H1 (cell line): Measurements from ENCODE around the gene NKAIN2. TPM values are rescaled to one million over a fixed set of nuclear protein-coding genes. Genes with fewer than 3 reads are reported as not detected.

Experiments used
- CTCF ChIA-PET: fragments of 300-600 bp; sonication (Branson Sonifier 250); formaldehyde crosslinking; loops from one replicate; lab custom pipeline; 2021; ENCODE audit not compliant: partially characterized antibody; lab: Charles Lee
- POLR2A ChIA-PET: fragments of 300-600 bp; sonication (Branson Sonifier 250); formaldehyde crosslinking; loops from one replicate; lab custom pipeline; 2021; ENCODE audit warnings: inconsistent platforms; ENCODE audit not compliant: partially characterized antibody; lab: Charles Lee
- DNase-seq, 2 experiments: peaks; one replicate each; pipeline versions ENCODE4 v3.0.0 to v3.0.0-alpha.2; 2010 to 2022; ENCODE audit warnings: low spot score in 2 of 2, low read depth in 1 of 2, mixed read lengths in 1 of 2
- FAIRE-seq: peaks from 2 replicates; lab custom pipeline; 2011; peaks lifted over from hg19 to GRCh38; lab: Jason Lieb, UNC
- H2AFZ ChIP-seq: 2 replicates; pipeline ENCODE4 v1.8.1; 2012; ENCODE audit warnings: low read length, inconsistent platforms
- H2AK5ac ChIP-seq: 2 replicates; pipeline ENCODE4 v1.6.1; 2013; ENCODE audit warnings: low read depth, low read length
- H2BK120ac ChIP-seq: replicated peaks from 2 replicates; pipeline ENCODE3; 2013; ENCODE audit warnings: low read depth, low read length, inconsistent platforms
- H2BK12ac ChIP-seq: 2 replicates; pipeline ENCODE4 v1.6.1; 2013; ENCODE audit warnings: low read depth, low read length
- H2BK15ac ChIP-seq: 2 replicates; pipeline ENCODE4 v1.6.1; 2013; ENCODE audit warnings: low read length
- H2BK20ac ChIP-seq: 2 replicates; pipeline ENCODE4 v1.6.1; 2013; ENCODE audit warnings: low read length
- H2BK5ac ChIP-seq: 2 replicates; pipeline ENCODE4 v1.6.1; 2013; ENCODE audit warnings: low read depth, low read length
- H3K14ac ChIP-seq: 2 replicates; pipeline ENCODE4 v1.6.1; 2013; ENCODE audit warnings: inconsistent platforms; ENCODE audit not compliant: insufficient read length
- H3K18ac ChIP-seq: 2 replicates; pipeline ENCODE4 v1.6.1; 2013; ENCODE audit warnings: low read length; ENCODE audit errors: extremely low read depth
- H3K23ac ChIP-seq: 2 replicates; pipeline ENCODE4 v1.6.1; 2013; ENCODE audit warnings: inconsistent platforms; ENCODE audit not compliant: insufficient read length
- H3K23me2 ChIP-seq: 2 replicates; pipeline ENCODE4 v1.6.1; 2013; ENCODE audit warnings: low read depth, low read length
- H3K27ac ChIP-seq: 2 replicates; pipeline ENCODE4 v1.6.1; 2011; ENCODE audit warnings: low read depth, low read length, inconsistent platforms
- H3K27me3 ChIP-seq, 4 experiments: replicated peaks in 1 of 4; 1 replicate in 1 of 4; 2 replicates in 3 of 4; pipeline versions ENCODE4 v1.6.1 to v1.8.1; 2011 to 2013; ENCODE audit warnings: low read length in 3 of 4, mild to moderate bottlenecking in 3 of 4, inconsistent platforms in 2 of 4, mixed read lengths in 2 of 4, moderate library complexity in 1 of 4; ENCODE audit not compliant: control insufficient read depth in 3 of 4, insufficient read depth in 3 of 4; ENCODE audit errors: extremely low read depth in 1 of 4
- H3K36me3 ChIP-seq, 4 experiments: 2 replicates each; pipeline versions ENCODE4 v1.6.1 to v1.8.1; 2011 to 2013; ENCODE audit warnings: mild to moderate bottlenecking in 4 of 4, low read length in 3 of 4, moderate library complexity in 2 of 4, control low read depth in 1 of 4, inconsistent platforms in 1 of 4; ENCODE audit not compliant: insufficient read depth in 4 of 4, control insufficient read depth in 2 of 4
- H3K4ac ChIP-seq: replicated peaks from 2 replicates; pipeline ENCODE3; 2013; ENCODE audit warnings: low read length, low read depth, mixed read lengths, inconsistent platforms; ENCODE audit not compliant: insufficient read length
- H3K4me1 ChIP-seq, 4 experiments: replicated peaks in 1 of 4; 1 replicate in 1 of 4; 2 replicates in 3 of 4; pipeline versions ENCODE4 v1.6.1 to v1.8.1; 2011 to 2013; ENCODE audit warnings: low read length in 3 of 4, inconsistent platforms in 2 of 4, mixed read lengths in 1 of 4; ENCODE audit not compliant: insufficient read depth in 4 of 4, control insufficient read depth in 3 of 4
- H3K4me2 ChIP-seq, 2 experiments: 2 replicates each; pipeline versions ENCODE4 v1.6.1 to v1.8.1; 2011 to 2013; ENCODE audit warnings: low read depth in 2 of 2, low read length in 2 of 2, control low read depth in 1 of 2, inconsistent platforms in 1 of 2, mild to moderate bottlenecking in 1 of 2; ENCODE audit not compliant: insufficient read depth in 1 of 2
- H3K4me3 ChIP-seq, 4 experiments: fragments of 200-600, 300-600 bp in 1 of 4; sonication (generic), shearing (Covaris generic), sonication (Bioruptor Twin) in 1 of 4; 2 replicates each; pipeline versions ENCODE4 v1.5.1 to v1.8.1; 2011 to 2016; ENCODE audit warnings: low read length in 4 of 4, low read depth in 3 of 4, control low read depth in 2 of 4, inconsistent platforms in 2 of 4, mild to moderate bottlenecking in 2 of 4, mixed read lengths in 1 of 4, moderate library complexity in 1 of 4; ENCODE audit not compliant: insufficient read depth in 2 of 4; ENCODE audit errors: extremely low read depth in 1 of 4
- H3K56ac ChIP-seq: replicated peaks from 2 replicates; pipeline ENCODE3; 2013; ENCODE audit warnings: low read depth, mild to moderate bottlenecking, mixed read lengths, low read length, inconsistent platforms; ENCODE audit not compliant: insufficient read length
- H3K79me1 ChIP-seq: 2 replicates; pipeline ENCODE4 v1.6.1; 2013; ENCODE audit warnings: low read depth, low read length, control low read depth
- H3K79me2 ChIP-seq, 2 experiments: 2 replicates each; pipeline versions ENCODE4 v1.6.1 to v1.8.1; 2012 to 2013; ENCODE audit warnings: low read length in 2 of 2, mild to moderate bottlenecking in 2 of 2, inconsistent platforms in 1 of 2; ENCODE audit not compliant: insufficient read depth in 2 of 2, control insufficient read depth in 1 of 2
- H3K9ac ChIP-seq, 4 experiments: replicated peaks in 1 of 4; 1 replicate in 1 of 4; 2 replicates in 3 of 4; pipeline versions ENCODE4 v1.6.1 to v1.8.1; 2011 to 2013; ENCODE audit warnings: low read depth in 3 of 4, low read length in 3 of 4, control low read depth in 2 of 4, mild to moderate bottlenecking in 2 of 4, moderate library complexity in 2 of 4, inconsistent platforms in 1 of 4; ENCODE audit errors: extremely low read depth in 1 of 4
- H3K9me3 ChIP-seq, 2 experiments: 2 replicates each; pipeline versions ENCODE4 v1.6.1 to v1.8.1; 2012 to 2013; ENCODE audit warnings: mild to moderate bottlenecking in 2 of 2, moderate library complexity in 2 of 2, control low read depth in 1 of 2, inconsistent platforms in 1 of 2, low read depth in 1 of 2, low read length in 1 of 2, mixed read lengths in 1 of 2; ENCODE audit not compliant: insufficient read depth in 2 of 2
- H4K20me1 ChIP-seq, 2 experiments: replicated peaks in 1 of 2; 2 replicates each; pipeline versions ENCODE3 to v1.8.1; 2011 to 2013; ENCODE audit warnings: inconsistent platforms in 2 of 2, low read length in 2 of 2, mild to moderate bottlenecking in 1 of 2; ENCODE audit not compliant: insufficient read depth in 2 of 2, control insufficient read depth in 1 of 2
- H4K5ac ChIP-seq: 2 replicates; pipeline ENCODE4 v1.6.1; 2013; ENCODE audit warnings: low read length, low read depth, mixed read lengths, inconsistent platforms; ENCODE audit not compliant: insufficient read length
- H4K8ac ChIP-seq: 2 replicates; pipeline ENCODE4 v1.8.0; 2013; ENCODE audit warnings: mild to moderate bottlenecking, moderate library complexity, low read length, inconsistent platforms; ENCODE audit not compliant: insufficient read depth; ENCODE audit errors: extremely low read depth
- H4K91ac ChIP-seq: replicated peaks from 2 replicates; pipeline ENCODE3; 2013; ENCODE audit warnings: low read length, mixed read lengths, inconsistent platforms; ENCODE audit not compliant: insufficient read length
- BACH1 ChIP-seq: IDR thresholded peaks from 2 replicates; pipeline ENCODE4 v1.6.1; 2012; ENCODE audit warnings: low read length, improper control_type of control experiment
- BRCA1 ChIP-seq: IDR thresholded peaks from 2 replicates; pipeline ENCODE4 v1.6.1; 2012; ENCODE audit warnings: low read depth, low read length, improper control_type of control experiment
- FOSL1 ChIP-seq: IDR thresholded peaks from 2 replicates; pipeline ENCODE4 v1.6.1; 2011; ENCODE audit warnings: mild to moderate bottlenecking, low read depth, low read length, moderate library complexity; ENCODE audit not compliant: insufficient read depth
- RAD21 ChIP-seq, 2 experiments: IDR thresholded peaks in 1 of 2; conservative IDR thresholded peaks in 1 of 2; 2 replicates each; pipeline ENCODE4 v1.6.1; 2011; ENCODE audit warnings: low read depth in 2 of 2, low read length in 2 of 2, improper control_type of control experiment in 1 of 2, inconsistent platforms in 1 of 2, mild to moderate bottlenecking in 1 of 2, moderate library complexity in 1 of 2
- SP1 ChIP-seq: IDR thresholded peaks from 2 replicates; pipeline ENCODE4 v1.6.1; 2011; ENCODE audit warnings: low read depth, low read length
- SP2 ChIP-seq: IDR thresholded peaks from 2 replicates; pipeline ENCODE4 v1.6.1; 2012; ENCODE audit warnings: mild to moderate bottlenecking, low read length, inconsistent platforms
- TBP ChIP-seq: IDR thresholded peaks from 2 replicates; pipeline ENCODE4 v1.6.1; 2011; ENCODE audit warnings: low read depth, low read length, improper control_type of control experiment
- WGBS, 2 experiments: shearing (Covaris generic) in 1 of 2; methylation state at CpG; one replicate each; pipeline versions ENCODE4 v1.1.6 to v1.1.7; 2013 to 2015; ENCODE audit warnings: low lambda C conversion rate in 2 of 2, mixed read lengths in 2 of 2, inconsistent platforms in 1 of 2, low coverage in 1 of 2, missing lambda C conversion rate in 1 of 2; ENCODE audit not compliant: insufficient replicate concordance in 2 of 2, insufficient coverage in 1 of 2, insufficient read length in 1 of 2; ENCODE audit errors: extremely low coverage in 1 of 2, missing lambda C conversion rate in 1 of 2; 5-methylcytosine and 5-hydroxymethylcytosine counted together
- polyA plus RNA-seq, 7 experiments: library from polyadenylated mRNA; depleted of rRNA in 3 of 7; stranded (reverse) in 5 of 7; unstranded in 2 of 7; fragments of >200 nt in 5 of 7; fragments of 200-250 nt in 2 of 7; gene quantifications; 1 replicate in 5 of 7; 2 replicates in 1 of 7; 4 replicates in 1 of 7; pipeline versions ENCODE4 v1.2.1 to v1.2.3, GENCODE V29; 2011 to 2013; ENCODE audit warnings: missing spikeins in 2 of 7, mixed read lengths in 2 of 7
- total RNA-seq: library from RNA; stranded (reverse); fragmentation: NEBNext Ultra II Directional; extraction: Animal tissue kit (Norgen Biotek cat#: 25700); gene quantifications from 2 replicates; pipeline ENCODE4 v1.2.1, GENCODE V29; 2021

Gene NKAIN2
- total and polyA plus RNA-seq, 2 of the 8 experiments (the other 6 are each of a cell fraction or from before 2014, with no cell fraction given), result 0.20 to 0.34 TPM

DNA sequence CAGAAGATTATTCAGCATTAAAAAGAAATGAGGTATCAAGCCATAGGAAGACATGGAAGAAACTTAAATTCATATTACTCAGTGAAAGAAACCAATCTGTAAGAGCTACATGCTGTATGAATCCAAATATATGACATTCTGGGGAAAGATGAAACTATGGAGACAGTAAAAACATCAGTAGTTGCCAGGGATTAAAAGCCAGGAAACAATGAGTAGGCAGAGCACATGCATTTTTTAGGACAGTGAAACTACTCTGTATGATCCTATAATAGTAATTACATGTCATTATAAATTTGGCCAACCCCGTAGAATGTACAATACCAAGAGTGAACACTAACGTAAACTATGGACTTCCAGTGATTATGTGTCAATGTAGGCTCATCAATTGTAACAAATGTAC, 1065.8 kb downstream of the NKAIN2 start:
- DNase-seq, result no peak
- no peak overlapping the region for H2BK12ac ChIP-seq
- H3K18ac ChIP-seq, result no peak overlapping the region
- no peak overlapping the region for H4K5ac ChIP-seq
- no peak overlapping the region for H3K23ac ChIP-seq
- CTCF ChIA-PET, result interaction anchor here (1.0 to 7.4 kb wide), 3 partner anchors 229 to 282 kb away, joined by 3 to 69 read pairs (median 3); no protein-coding TSS in a partner anchor
- no peak overlapping the region for H2BK15ac ChIP-seq
- no peaks in the 10 kb centered on the region for H3K23me2 ChIP-seq
- no peak overlapping the region for H3K4ac ChIP-seq
- no peaks in the 10 kb centered on the region for H3K4me1 ChIP-seq
- no peaks in the 10 kb centered on the region for H3K36me3 ChIP-seq
- 85% methylated on average over 2 of the region's 2 CpGs; no CpG with 5 or more reads in 1 of the 2 experiments for WGBS, 2 experiments
- H2BK20ac ChIP-seq, result no peak overlapping the region
- no peaks in the 10 kb centered on the region for H4K20me1 ChIP-seq
- H3K79me2 ChIP-seq, result no peaks in the 10 kb centered on the region
- no peak overlapping the region for H3K9ac ChIP-seq
- no peak overlapping the region for H2BK5ac ChIP-seq
- H4K8ac ChIP-seq, result no peak overlapping the region
- no peaks in the 10 kb centered on the region for H3K79me1 ChIP-seq
- FAIRE-seq, result no peak
- no peak overlapping the region for H3K56ac ChIP-seq
- H3K4me3 ChIP-seq, result no peak overlapping the region
- H3K14ac ChIP-seq, result no peak overlapping the region
- no peaks in the 10 kb centered on the region for H3K27me3 ChIP-seq
- H3K4me2 ChIP-seq, result no peak overlapping the region
- POLR2A ChIA-PET, result no interaction called here
- no peak overlapping the region for H4K91ac ChIP-seq
- H2BK120ac ChIP-seq, result no peak overlapping the region
- H2AK5ac ChIP-seq, result no peak overlapping the region
- H3K27ac ChIP-seq, result no peak overlapping the region
- H2AFZ ChIP-seq, result no peak overlapping the region
- H3K9me3 ChIP-seq, result no peaks in the 10 kb centered on the region
- no peak for TF ChIP-seq SP2
- no peak for TF ChIP-seq TBP
- no peak for TF ChIP-seq BRCA1
- TF ChIP-seq FOSL1, result no peak
- no peak for TF ChIP-seq SP1
- no peak for TF ChIP-seq BACH1
- TF ChIP-seq RAD21 (IDR thresholded peaks at IDR 0.05 in 1 of 2, conservative IDR thresholded peaks at IDR 0.05 in 1 of 2; ENCODE audit: low read depth in 2 of 2, low read length in 2 of 2), result no peak
